Measurements from ENCODE around the gene IGF2R.

IGF2R gene

GRCh38 chr6:160028487-160029275 is 59.8 kb downstream of the IGF2R start:
- DNase-seq (ENCODE audit: low spot score) = no peak

DNA sequence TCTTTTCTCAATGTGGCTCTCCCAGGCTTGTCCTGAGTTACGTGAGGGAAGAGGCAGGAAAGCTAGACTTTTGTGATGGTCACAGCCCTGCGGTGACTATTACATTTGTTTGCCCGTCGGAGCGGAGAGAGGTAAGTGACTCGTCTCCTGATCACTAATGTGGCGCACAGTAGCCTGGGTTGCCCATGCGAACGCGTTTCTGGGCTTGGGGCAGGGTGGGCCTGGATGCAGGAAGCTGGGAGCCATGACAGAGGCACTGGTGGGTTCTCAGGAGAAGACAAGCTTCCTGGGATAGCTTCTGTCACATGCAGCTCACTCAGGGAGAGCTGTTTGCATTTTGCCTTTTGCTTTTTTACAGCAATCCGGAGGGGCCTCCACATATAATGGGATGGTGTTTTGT is 60.6 kb downstream of the IGF2R start:
- no peak for DNase-seq (ENCODE audit: low spot score)

DNA sequence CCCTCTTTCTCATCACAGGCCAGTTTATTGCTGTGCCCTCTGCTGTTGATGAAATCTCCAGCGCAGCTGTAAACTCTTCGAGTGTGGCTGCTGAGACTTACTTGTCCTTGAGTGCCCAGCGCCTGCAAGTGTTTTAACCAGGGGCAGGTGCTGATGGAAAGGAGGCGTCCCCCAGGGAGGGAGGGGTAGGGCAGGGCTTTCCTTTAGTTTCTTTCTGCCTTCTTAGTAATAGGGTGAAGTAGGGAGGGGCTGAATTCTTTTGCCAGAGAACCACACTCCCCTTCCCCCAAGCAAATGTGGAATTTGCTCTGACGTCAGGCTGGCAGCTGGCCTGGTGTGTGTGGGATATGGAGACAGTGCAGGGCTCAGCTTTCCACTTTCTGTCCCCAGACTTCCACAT is 61.2 kb downstream of the IGF2R start:
- DNase-seq (ENCODE audit: low spot score) = no peak

DNA sequence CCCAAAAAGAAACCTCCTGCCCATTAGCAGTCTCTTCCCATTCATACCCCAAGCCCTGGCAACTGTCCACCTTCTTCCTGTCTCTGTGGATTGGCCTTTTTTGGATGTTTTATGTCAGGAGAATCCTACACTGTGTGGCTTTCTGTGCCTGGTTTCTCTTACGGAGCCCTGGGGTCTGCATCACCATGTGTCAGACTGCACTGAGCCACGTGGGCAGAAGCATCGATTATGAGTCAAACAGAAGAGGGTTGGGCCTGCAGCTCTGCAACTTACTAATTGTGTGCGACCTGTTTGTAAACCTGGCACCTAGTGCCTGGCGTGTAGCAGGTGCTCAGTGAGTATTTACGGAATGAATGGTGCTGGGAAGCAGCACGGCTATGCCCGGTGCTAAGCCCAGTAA is 62.6 kb downstream of the IGF2R start:
- no peak for DNase-seq (ENCODE audit: low spot score)

GRCh38 chr6:160031871-160032270 is 63.0 kb downstream of the IGF2R start:
- no peak for DNase-seq (ENCODE audit: low spot score)

GRCh38 chr6:160032538-160032937 is 63.7 kb downstream of the IGF2R start:
- no peak for DNase-seq (ENCODE audit: low spot score)

- DNase-seq (ENCODE audit: low spot score) = no peak
These were observed 65.4 kb downstream of the IGF2R start for GRCh38 chr6:160034036-160034930.

DNA sequence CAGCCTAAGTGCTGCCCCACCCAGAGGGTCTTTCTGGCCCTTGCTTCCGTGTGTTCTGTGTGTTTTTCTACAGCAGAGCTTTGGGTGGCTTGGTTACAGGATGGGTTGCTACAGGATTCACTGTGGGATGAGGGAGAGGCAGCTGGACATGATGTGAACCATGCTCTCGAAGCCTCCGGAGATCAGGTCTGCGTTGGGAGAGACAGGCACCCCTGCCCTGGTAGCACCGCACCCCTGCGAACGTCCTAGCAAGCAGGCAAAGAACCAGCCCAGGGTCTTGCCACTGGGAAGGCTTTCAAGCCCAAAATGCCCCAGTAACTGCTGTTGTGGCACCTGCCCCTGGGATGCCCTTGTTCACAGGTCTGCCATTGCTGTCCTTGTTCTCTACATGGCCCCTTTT is 66.4 kb downstream of the IGF2R start:
- no peak for DNase-seq (ENCODE audit: low spot score)

DNA sequence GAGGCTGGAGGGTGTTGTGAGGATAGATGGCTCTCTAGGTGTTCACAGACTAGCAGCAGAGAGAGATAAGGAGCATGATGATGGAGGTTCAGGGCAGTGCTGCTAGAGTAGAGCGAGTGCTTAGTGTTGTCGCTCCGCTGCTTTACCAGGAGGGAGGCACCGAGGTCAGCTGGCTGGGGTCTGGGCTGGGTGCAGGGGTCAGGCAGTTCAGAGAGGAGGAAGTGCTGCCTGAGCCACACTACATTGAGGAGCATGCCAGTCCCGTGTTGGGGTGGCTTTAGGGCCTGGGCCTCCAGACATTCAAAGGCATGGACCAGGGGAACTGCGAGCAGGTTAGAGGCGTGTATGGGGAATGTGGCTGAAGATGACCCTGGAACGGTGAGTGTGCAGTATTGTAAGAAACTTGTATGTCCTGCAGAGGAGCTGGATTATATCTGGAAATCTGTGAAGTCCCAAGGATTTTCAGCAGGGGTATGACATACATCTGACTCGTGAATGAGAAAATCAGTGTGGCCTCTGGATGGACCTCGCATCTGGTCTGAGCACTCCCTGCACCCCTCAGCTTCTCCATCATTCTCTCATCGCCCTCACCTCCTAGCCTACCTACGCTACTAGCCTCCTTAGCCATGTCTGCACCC is 66.9 kb downstream of the IGF2R start:
- no peak for DNase-seq (ENCODE audit: low spot score)

- no peak for DNase-seq (ENCODE audit: low spot score)
These were observed 67.4 kb downstream of the IGF2R start for GRCh38 chr6:160036331-160036695.

GRCh38 chr6:160036790-160037206 is 67.9 kb downstream of the IGF2R start:
- no peak for DNase-seq (ENCODE audit: low spot score)

- no peak for DNase-seq (ENCODE audit: low spot score)
These were observed 69.6 kb downstream of the IGF2R start for GRCh38 chr6:160038479-160038878.

- no peak for DNase-seq (ENCODE audit: low spot score)
These were observed 70.6 kb downstream of the IGF2R start for GRCh38 chr6:160039441-160039840.

- no peak for DNase-seq (ENCODE audit: low spot score)
These were observed 71.2 kb downstream of the IGF2R start for GRCh38 chr6:160040055-160040454.

DNA sequence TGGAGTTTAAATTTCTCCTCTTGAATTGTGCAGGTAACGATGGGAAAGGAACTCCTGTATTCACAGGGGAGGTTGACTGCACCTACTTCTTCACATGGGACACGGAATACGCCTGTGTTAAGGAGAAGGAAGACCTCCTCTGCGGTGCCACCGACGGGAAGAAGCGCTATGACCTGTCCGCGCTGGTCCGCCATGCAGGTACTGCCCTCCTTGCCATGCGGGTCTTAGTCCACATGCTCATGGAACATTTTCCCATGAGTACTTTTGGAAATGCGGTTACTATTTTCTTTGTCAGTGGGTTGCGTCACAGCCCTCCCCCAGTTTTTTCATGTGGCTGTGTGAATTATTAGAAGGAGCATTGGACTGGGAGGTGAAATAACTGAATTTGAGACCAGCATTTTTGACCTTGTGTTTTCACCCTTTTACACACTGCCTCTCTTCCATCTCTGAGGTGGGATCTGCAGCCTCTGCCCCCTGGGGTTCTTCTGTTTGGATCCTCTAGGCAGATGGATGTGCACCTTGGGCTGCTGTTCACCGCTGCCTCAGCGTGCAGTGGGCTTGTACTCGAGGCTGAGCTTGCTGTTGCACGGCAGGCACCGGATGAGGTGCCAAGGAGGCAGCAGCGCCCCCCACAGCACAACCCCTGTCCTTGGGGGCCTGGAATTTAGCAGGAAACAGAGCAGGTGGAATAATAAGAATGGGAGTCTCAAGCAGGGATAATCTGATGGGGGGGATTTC is 71.8 kb downstream of the IGF2R start:
- DNase-seq (ENCODE audit: low spot score) = no peak

GRCh38 chr6:160041608-160042007 is 72.7 kb downstream of the IGF2R start:
- no peak for DNase-seq (ENCODE audit: low spot score)

GRCh38 chr6:160042014-160042773 is 73.3 kb downstream of the IGF2R start:
- DNase-seq (ENCODE audit: low spot score) = no peak

DNA sequence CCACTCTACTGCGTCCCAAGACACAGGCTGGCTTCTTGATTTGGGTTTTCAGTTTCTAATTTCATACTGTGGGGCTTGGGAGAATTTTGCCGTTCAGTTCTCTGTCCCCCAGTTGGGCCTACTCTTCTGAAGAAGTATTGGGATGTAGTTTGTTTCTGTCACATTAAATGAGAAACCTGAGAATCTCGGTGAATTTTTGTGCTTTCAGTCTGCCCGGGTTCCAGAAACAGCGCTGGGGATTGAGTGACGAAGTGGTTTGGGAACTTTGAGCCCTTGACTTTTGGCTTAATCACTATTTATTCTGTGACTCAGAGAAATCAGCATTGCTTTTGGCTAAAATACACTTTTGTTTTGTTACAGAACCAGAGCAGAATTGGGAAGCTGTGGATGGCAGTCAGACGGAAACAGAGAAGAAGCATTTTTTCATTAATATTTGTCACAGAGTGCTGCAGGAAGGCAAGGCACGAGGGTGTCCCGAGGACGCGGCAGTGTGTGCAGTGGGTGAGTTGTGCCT is 74.0 kb downstream of the IGF2R start:
- DNase-seq (ENCODE audit: low spot score) = no peak

DNA sequence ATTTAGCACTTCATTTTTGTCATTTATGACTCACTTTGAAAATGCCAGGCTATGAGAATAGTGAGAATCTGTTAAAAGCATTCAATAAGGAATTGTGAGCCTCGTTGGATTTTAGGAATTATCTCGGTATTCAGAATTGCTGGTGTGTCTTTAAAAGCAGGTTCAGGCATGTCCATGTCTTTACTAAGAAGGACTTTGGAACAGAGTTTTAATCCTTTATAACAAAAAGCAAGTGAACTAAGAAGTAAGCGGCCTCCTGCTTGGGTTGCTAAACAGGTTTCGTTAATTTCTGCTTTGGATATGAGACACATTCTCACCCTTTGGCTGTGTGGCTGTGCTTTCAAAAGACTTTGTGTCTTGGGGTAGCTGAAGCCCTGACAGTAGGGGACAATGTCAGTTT is 74.9 kb downstream of the IGF2R start:
- DNase-seq (ENCODE audit: low spot score) = no peak

- DNase-seq (ENCODE audit: low spot score) = no peak
These were observed 75.8 kb downstream of the IGF2R start for GRCh38 chr6:160044687-160045086.

- no peak for DNase-seq (ENCODE audit: low spot score)
These were observed 79.6 kb downstream of the IGF2R start for GRCh38 chr6:160048471-160048870.
